ENCODE measurements around the gene POFUT2. TPM values are rescaled to one million over a fixed set of nuclear protein-coding genes. Genes with fewer than 3 reads are reported as not detected.

POFUT2 gene
- total RNA-seq, 2 donors from 2014 or later: 49.0 to 73.3 TPM

GRCh38 chr21:45262616-45263015 lies 25.1 kb downstream of the POFUT2 start:
- no peaks in the 10 kb centered on the region for H3K4me1 ChIP-seq (ENCODE audit: control insufficient read depth, insufficient read depth, low read length)
- Mint-ChIP-seq H3K36me3 (ENCODE audit: low read depth) (peaks cover 54% of the 10 kb centered on the region), H3K4me3 (no peak overlapping the region), H3K4me1 (no peaks in the 10 kb centered on the region), H3K9me3 (peaks cover 6% of the 10 kb centered on the region), H3K27me3 (ENCODE audit: insufficient read depth) (no peaks in the 10 kb centered on the region), H3K27ac (no peak overlapping the region)
- DNase-seq: peak; percentile 34
- H3K9ac ChIP-seq (ENCODE audit: extremely low read depth, low read length, poor library complexity, severe bottlenecking): no peak overlapping the region
- H3K27ac ChIP-seq (ENCODE audit: low read depth, low read length): no peak overlapping the region
- TF ChIP-seq, protein P1, sequence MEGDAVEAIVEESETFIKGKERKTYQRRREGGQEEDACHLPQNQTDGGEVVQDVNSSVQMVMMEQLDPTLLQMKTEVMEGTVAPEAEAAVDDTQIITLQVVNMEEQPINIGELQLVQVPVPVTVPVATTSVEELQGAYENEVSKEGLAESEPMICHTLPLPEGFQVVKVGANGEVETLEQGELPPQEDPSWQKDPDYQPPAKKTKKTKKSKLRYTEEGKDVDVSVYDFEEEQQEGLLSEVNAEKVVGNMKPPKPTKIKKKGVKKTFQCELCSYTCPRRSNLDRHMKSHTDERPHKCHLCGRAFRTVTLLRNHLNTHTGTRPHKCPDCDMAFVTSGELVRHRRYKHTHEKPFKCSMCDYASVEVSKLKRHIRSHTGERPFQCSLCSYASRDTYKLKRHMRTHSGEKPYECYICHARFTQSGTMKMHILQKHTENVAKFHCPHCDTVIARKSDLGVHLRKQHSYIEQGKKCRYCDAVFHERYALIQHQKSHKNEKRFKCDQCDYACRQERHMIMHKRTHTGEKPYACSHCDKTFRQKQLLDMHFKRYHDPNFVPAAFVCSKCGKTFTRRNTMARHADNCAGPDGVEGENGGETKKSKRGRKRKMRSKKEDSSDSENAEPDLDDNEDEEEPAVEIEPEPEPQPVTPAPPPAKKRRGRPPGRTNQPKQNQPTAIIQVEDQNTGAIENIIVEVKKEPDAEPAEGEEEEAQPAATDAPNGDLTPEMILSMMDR (conservative IDR thresholded peaks at IDR 0.05): no peak
- H3K9me3 ChIP-seq (ENCODE audit: control insufficient read depth, low read length): no peaks in the 10 kb centered on the region
- WGBS, 2 experiments (ENCODE audit: insufficient coverage in 1 of 2, insufficient read length in 1 of 2): 95 to 96% methylated on average over 10 to 11 of the region's 11 CpGs
- peaks cover 44% of the 10 kb centered on the region for H3K36me3 ChIP-seq (ENCODE audit: control insufficient read depth, insufficient read depth, low read length)
- H3K27me3 ChIP-seq (ENCODE audit: control insufficient read depth, insufficient read depth, low read length, poor library complexity, severe bottlenecking): no peaks in the 10 kb centered on the region
- no peak overlapping the region for H3K4me3 ChIP-seq (ENCODE audit: low read length)

- H3K9me3 Mint-ChIP-seq: peaks cover 1% of the 10 kb centered on the region
- H3K36me3 Mint-ChIP-seq (ENCODE audit: low read depth): peaks cover 49% of the 10 kb centered on the region
- DNase-seq: no peak
- 93 to 95% methylated on average over 6 to 7 of the region's 7 CpGs for WGBS, 2 experiments (ENCODE audit: insufficient coverage in 1 of 2, insufficient read length in 1 of 2)
- H3K4me3 ChIP-seq (ENCODE audit: low read length): no peak overlapping the region
- no peak overlapping the region for H3K27ac Mint-ChIP-seq
- no peaks in the 10 kb centered on the region for H3K4me1 Mint-ChIP-seq
- no peaks in the 10 kb centered on the region for H3K27me3 Mint-ChIP-seq (ENCODE audit: insufficient read depth)
- no peaks in the 10 kb centered on the region for H3K9me3 ChIP-seq (ENCODE audit: control insufficient read depth, low read length)
- H3K36me3 ChIP-seq (ENCODE audit: control insufficient read depth, insufficient read depth, low read length): peaks cover 39% of the 10 kb centered on the region
- no peaks in the 10 kb centered on the region for H3K27me3 ChIP-seq (ENCODE audit: control insufficient read depth, insufficient read depth, low read length, poor library complexity, severe bottlenecking)
- TF ChIP-seq, protein P1 (conservative IDR thresholded peaks at IDR 0.05): no peak
- no peak overlapping the region for H3K27ac ChIP-seq (ENCODE audit: low read depth, low read length)
- no peak overlapping the region for H3K4me3 Mint-ChIP-seq
- H3K9ac ChIP-seq (ENCODE audit: extremely low read depth, low read length, poor library complexity, severe bottlenecking): no peak overlapping the region
- H3K4me1 ChIP-seq (ENCODE audit: control insufficient read depth, insufficient read depth, low read length): no peaks in the 10 kb centered on the region
Observed at GRCh38 chr21:45262041-45262581, 25.6 kb downstream of the POFUT2 start.

- TF ChIP-seq, protein P1 (conservative IDR thresholded peaks at IDR 0.05): no peak
- Histone ChIP-seq H3K36me3 (ENCODE audit: control insufficient read depth, insufficient read depth, low read length) (peaks cover 29% of the 10 kb centered on the region), H3K4me1 (ENCODE audit: control insufficient read depth, insufficient read depth, low read length) (no peaks in the 10 kb centered on the region), H3K27me3 (ENCODE audit: control insufficient read depth, insufficient read depth, low read length, poor library complexity, severe bottlenecking) (no peaks in the 10 kb centered on the region), H3K9ac (ENCODE audit: extremely low read depth, low read length, poor library complexity, severe bottlenecking) (no peak overlapping the region), H3K9me3 (ENCODE audit: control insufficient read depth, low read length) (no peaks in the 10 kb centered on the region), H3K4me3 (ENCODE audit: low read length) (no peak overlapping the region), H3K27ac (ENCODE audit: low read depth, low read length) (no peak overlapping the region)
- WGBS, 2 experiments (ENCODE audit: insufficient coverage in 1 of 2, insufficient read length in 1 of 2): 95 to 96% methylated on average over 8 to 10 of the region's 10 CpGs
- no peaks in the 10 kb centered on the region for H3K9me3 Mint-ChIP-seq
- H3K4me1 Mint-ChIP-seq: no peaks in the 10 kb centered on the region
- peaks cover 40% of the 10 kb centered on the region for H3K36me3 Mint-ChIP-seq (ENCODE audit: low read depth)
- no peaks in the 10 kb centered on the region for H3K27me3 Mint-ChIP-seq (ENCODE audit: insufficient read depth)
- DNase-seq: no peak
- H3K4me3 Mint-ChIP-seq: no peak overlapping the region
- H3K27ac Mint-ChIP-seq: no peak overlapping the region
Observed at GRCh38 chr21:45261093-45261492, 26.6 kb downstream of the POFUT2 start.

Data from endodermal cell (in vitro differentiated cells).